Endothelial cell of umbilical vein (primary cell): ENCODE results near the gene OR10V1. TPM values are rescaled to one million over a fixed set of nuclear protein-coding genes. Genes with fewer than 3 reads are reported as not detected.

Source experiments
- BruUV-seq: library from RNA; stranded (reverse); fragments of 400-500 nt; replicated peaks from 2 replicates; lab custom pipeline; 2021; lab: Mats Ljungman, UMichigan
- CTCF ChIA-PET: fragments of 300-600, 350-600 bp; sonication (Branson Sonifier 250); formaldehyde crosslinking; loops from one replicate; lab custom pipeline; 2021; ENCODE audit warnings: antibody characterized with exemption, inconsistent platforms; lab: Charles Lee
- POLR2A ChIA-PET: fragments of 300-600, 350-600 bp; sonication (Branson Sonifier 250); formaldehyde crosslinking; loops from one replicate; lab custom pipeline; 2021; ENCODE audit warnings: antibody characterized with exemption, inconsistent platforms; lab: Charles Lee
- DNase-seq: peaks from one replicate; pipeline ENCODE4 v3.0.0-alpha.2; 2011; ENCODE audit warnings: low read depth, low spot score
- FAIRE-seq: peaks from 2 replicates; lab custom pipeline; 2011; peaks lifted over from hg19 to GRCh38; lab: Jason Lieb, UNC
- H2AFZ ChIP-seq: 2 replicates; pipeline ENCODE4 v1.6.0; 2012; ENCODE audit warnings: low read depth, low read length, control low read depth, inconsistent platforms
- H3K27ac ChIP-seq: 2 replicates; pipeline ENCODE4 v1.5.1; 2011; ENCODE audit warnings: low read depth, mild to moderate bottlenecking, control low read depth, low read length, moderate library complexity; ENCODE audit not compliant: insufficient read depth
- H3K27me3 ChIP-seq, 2 experiments: 2 replicates each; pipeline versions ENCODE4 v1.6.0 to v1.6.1; 2011; ENCODE audit warnings: low read length in 2 of 2, mixed read lengths in 1 of 2; ENCODE audit not compliant: control insufficient read depth in 2 of 2, insufficient read depth in 2 of 2
- H3K36me3 ChIP-seq, 2 experiments: 2 replicates in 1 of 2; 3 replicates in 1 of 2; pipeline ENCODE4 v1.5.1; 2011; ENCODE audit warnings: low read length in 2 of 2, mild to moderate bottlenecking in 1 of 2, moderate library complexity in 1 of 2; ENCODE audit not compliant: control insufficient read depth in 2 of 2, insufficient read depth in 2 of 2; ENCODE audit errors: extremely low read depth in 1 of 2
- H3K4me1 ChIP-seq: 3 replicates; pipeline ENCODE4 v1.5.1; 2011; ENCODE audit warnings: mild to moderate bottlenecking, low read length; ENCODE audit not compliant: control insufficient read depth, insufficient read depth; ENCODE audit errors: extremely low read depth
- H3K4me2 ChIP-seq: 2 replicates; pipeline ENCODE4 v1.6.1; 2011; ENCODE audit warnings: low read length, control low read depth, mixed read lengths; ENCODE audit not compliant: insufficient read depth
- H3K4me3 ChIP-seq, 3 experiments: fragments of 200-600 bp in 1 of 3; sonication (generic), shearing (Covaris generic) in 1 of 3; replicated peaks in 1 of 3; 2 replicates each; pipeline ENCODE4 v1.5.1; 2011 to 2016; ENCODE audit warnings: control low read depth in 3 of 3, low read length in 3 of 3, mild to moderate bottlenecking in 2 of 3, inconsistent platforms in 1 of 3, low read depth in 1 of 3, moderate library complexity in 1 of 3; ENCODE audit not compliant: insufficient read depth in 1 of 3
- H3K79me2 ChIP-seq: 2 replicates; pipeline ENCODE4 v1.6.0; 2012; ENCODE audit warnings: low read length, inconsistent platforms; ENCODE audit not compliant: control insufficient read depth, insufficient read depth
- H3K9ac ChIP-seq: replicated peaks from 2 replicates; pipeline ENCODE3; 2011; ENCODE audit warnings: low read length, control low read depth; ENCODE audit not compliant: insufficient read depth; ENCODE audit errors: extremely low read depth
- H3K9me1 ChIP-seq: replicated peaks from 3 replicates; pipeline ENCODE4 v1.6.0; 2011; ENCODE audit warnings: mild to moderate bottlenecking, low read length; ENCODE audit not compliant: control insufficient read depth, insufficient read depth; ENCODE audit errors: extremely low read depth
- H3K9me3 ChIP-seq: replicated peaks from 2 replicates; pipeline ENCODE4 v1.5.1; 2012; ENCODE audit warnings: low read length, inconsistent platforms; ENCODE audit not compliant: control insufficient read depth, insufficient read depth
- H4K20me1 ChIP-seq: replicated peaks from 2 replicates; pipeline ENCODE3; 2011; ENCODE audit warnings: mild to moderate bottlenecking, low read length; ENCODE audit not compliant: control insufficient read depth, insufficient read depth; ENCODE audit errors: extremely low read depth
- CTCF ChIP-seq, 2 donors: IDR thresholded peaks; 1 replicate in 1 of 2; 2 replicates in 1 of 2; pipeline ENCODE4 v1.5.1; 2011; ENCODE audit warnings: low read length in 2 of 2, mild to moderate bottlenecking in 2 of 2, moderate library complexity in 2 of 2, control low read depth in 1 of 2, inconsistent platforms in 1 of 2, low read depth in 1 of 2; ENCODE audit not compliant: insufficient read depth in 1 of 2; ENCODE audit errors: extremely low read depth in 1 of 2
- MYC ChIP-seq: IDR thresholded peaks from one replicate; pipeline ENCODE4 v1.6.1; 2011; ENCODE audit warnings: mild to moderate bottlenecking, low read depth, low read length
- dilution Hi-C: fragments of 300-500 bp; cut with MboI; formaldehyde crosslinking; loops from one replicate; pipeline ENCODE4 v1.15.0; 2019; ENCODE audit warnings: low sequenced_read_pairs; ENCODE audit not compliant: extremely low pct_ligation_motif_present
- intact Hi-C: fragments of 100-400 bp; cut with micrococcal nuclease; formaldehyde crosslinking; loops from one replicate; pipeline ENCODE4 v1.10.0; 2022
- polyA plus RNA-seq, 4 experiments: library from polyadenylated mRNA; depleted of rRNA in 3 of 4; stranded (reverse) in 3 of 4; unstranded in 1 of 4; fragments of >200 nt; gene quantifications; 2 replicates each; pipeline versions ENCODE4 v1.2.1 to v1.2.3, GENCODE V29; 2011 to 2012; ENCODE audit warnings: missing spikeins in 1 of 4
- total RNA-seq: library from RNA; stranded (reverse); gene quantifications from 2 replicates; pipeline ENCODE4 v1.2.3, GENCODE V29; 2021

The OR10V1 gene
- total and polyA plus RNA-seq, 2 donors (not counting 3 experiments of a cell fraction or from before 2014, with no cell fraction given): not detected

GRCh38 chr11:59673291-59673690, 40.4 kb downstream of the OR10V1 start:
- no peak for DNase-seq
- Histone ChIP-seq H3K79me2 (peaks cover 3% of the 10 kb centered on the region), H3K9me1 (no peaks in the 10 kb centered on the region), H3K4me2 (no peak overlapping the region), H3K27me3 (no peaks in the 10 kb centered on the region), H3K9ac (no peak overlapping the region), H3K36me3 (no peaks in the 10 kb centered on the region), H3K27ac (no peak overlapping the region), H4K20me1 (no peaks in the 10 kb centered on the region), H3K9me3 (no peaks in the 10 kb centered on the region), H3K4me1 (peaks cover 7% of the 10 kb centered on the region), H3K4me3 (no peak overlapping the region), H2AFZ (no peak overlapping the region)
- intact Hi-C loops (no loop called here), dilution Hi-C loops (no loop called here)
- BruUV-seq: no TSS peak
- ChIA-PET POLR2A (no interaction called here), CTCF (interaction anchor here (1.0 to 1.4 kb wide), 2 partner anchors 136 to 501 kb away, joined by 4 to 5 read pairs; partner anchors contain the start of gene DTX4)
- FAIRE-seq: no peak
- TF ChIP-seq MYC: no peak

- BruUV-seq: no TSS peak
- Histone ChIP-seq H4K20me1 (no peaks in the 10 kb centered on the region), H3K36me3 (peaks cover 2% of the 10 kb centered on the region in 2 experiments), H3K79me2 (peaks cover 20% of the 10 kb centered on the region), H3K9ac (no peak overlapping the region), H3K4me1 (peaks cover 18% of the 10 kb centered on the region), H3K9me1 (no peaks in the 10 kb centered on the region), H2AFZ (no peak overlapping the region), H3K4me2 (no peak overlapping the region), H3K9me3 (no peaks in the 10 kb centered on the region), H3K4me3 (no peak overlapping the region), H3K27me3 (no peaks in the 10 kb centered on the region), H3K27ac (no peak overlapping the region)
- intact Hi-C loops: no loop called here
- ChIA-PET CTCF (interaction anchor here (1.5 kb wide), 1 partner anchor 9 kb away, joined by 3 read pairs; no protein-coding TSS in a partner anchor), POLR2A (no interaction called here)
- DNase-seq (no peak), FAIRE-seq (no peak)
- dilution Hi-C loops: no loop called here
- no peak for TF ChIP-seq CTCF (IDR thresholded peaks at IDR 0.05; ENCODE audit: extremely low read depth in 1 of 2, insufficient read depth in 1 of 2, low read depth in 1 of 2, low read length in 2 of 2)
Observed at GRCh38 chr11:59671471-59671870, 42.2 kb downstream of the OR10V1 start.
